ENCODE data around the gene HECTD4.
"Not testable (repeated sequence)": the region's sequence is repeated elsewhere in the genome, so short reads cannot be mapped to it uniquely, and the experiment has no call there.

Gene HECTD4

GRCh38 chr12:112110787-112111662, 271.2 kb downstream of the HECTD4 start:
- not testable (repeated sequence) for DNase-seq

All from activated CD4-positive, alpha-beta T cell treated with anti-CD3 and anti-CD28 coated beads, Interleukin-2, amount 50 U/mL, for 4 hours (primary cell).